HG03025 (cell line): Measurements from ENCODE around the gene OR6C3.
"Not testable (repeated sequence)": the region's sequence is repeated elsewhere in the genome, so short reads cannot be mapped to it uniquely, and the experiment has no call there.

Experiments used
- ATAC-seq: cut with Tn5 transposase; IDR thresholded peaks from one replicate; pipeline ENCODE4 v1.9.1; 2021; ENCODE audit warnings: mild to moderate bottlenecking, moderate library complexity; ENCODE audit not compliant: unreplicated experiment, low FRiP score

Gene OR6C3

GRCh38 chr12:55330446-55330845, at the start of gene OR6C3:
Gene OR6C3 (plus strand): TSS chr12:55330746. CDS start chr12:55331701, 955 bp downstream.
- ATAC-seq = no peak

GRCh38 chr12:55280991-55281390, 49.6 kb upstream of the OR6C3 start:
- no peak for ATAC-seq

GRCh38 chr12:55289999-55290398, 40.5 kb upstream of the OR6C3 start:
- ATAC-seq = no peak

- ATAC-seq = no peak
Measured at GRCh38 chr12:55296469-55296868, 34.1 kb upstream of the OR6C3 start, which contains the start of gene OR6C6. Gene OR6C6 (minus strand): TSS chr12:55296569. CDS start chr12:55295232, 1,337 bp downstream.

GRCh38 chr12:55314043-55314442, 16.5 kb upstream of the OR6C3 start, which contains the start of gene OR6C1:
Gene OR6C1 (plus strand): TSS chr12:55314343. CDS start chr12:55320600, 6,257 bp downstream.
- ATAC-seq = no peak

- no peak for ATAC-seq
Measured at GRCh38 chr12:55320201-55320600, 10.3 kb upstream of the OR6C3 start.

- not testable (repeated sequence) for ATAC-seq
Measured at GRCh38 chr12:55325801-55326200, 4.7 kb upstream of the OR6C3 start.

GRCh38 chr12:55336002-55336401, 5.5 kb downstream of the OR6C3 start:
- ATAC-seq = no peak

- ATAC-seq = not testable (repeated sequence)
Measured at GRCh38 chr12:55355338-55355737, 24.8 kb downstream of the OR6C3 start.

GRCh38 chr12:55362675-55363074, 32.1 kb downstream of the OR6C3 start, which contains the start of gene OR6C75:
Gene OR6C75 (plus strand): TSS chr12:55362975. CDS start chr12:55365111, 2,136 bp downstream.
- ATAC-seq = no peak

- no peak for ATAC-seq
Measured at GRCh38 chr12:55365086-55365485, 34.5 kb downstream of the OR6C3 start.

GRCh38 chr12:55372521-55372920, 42.0 kb downstream of the OR6C3 start:
- no peak for ATAC-seq
